Measurements from ENCODE around the gene SLC25A48. TPM values are rescaled to one million over a fixed set of nuclear protein-coding genes. Genes with fewer than 3 reads are reported as not detected.
A peak's percentile ranks its signal among the peaks of the same experiment; 100 is the strongest.

Gene SLC25A48
- total and polyA plus RNA-seq, 2 of the 4 experiments (the other 2 are of a cell fraction), result not detected

DNA sequence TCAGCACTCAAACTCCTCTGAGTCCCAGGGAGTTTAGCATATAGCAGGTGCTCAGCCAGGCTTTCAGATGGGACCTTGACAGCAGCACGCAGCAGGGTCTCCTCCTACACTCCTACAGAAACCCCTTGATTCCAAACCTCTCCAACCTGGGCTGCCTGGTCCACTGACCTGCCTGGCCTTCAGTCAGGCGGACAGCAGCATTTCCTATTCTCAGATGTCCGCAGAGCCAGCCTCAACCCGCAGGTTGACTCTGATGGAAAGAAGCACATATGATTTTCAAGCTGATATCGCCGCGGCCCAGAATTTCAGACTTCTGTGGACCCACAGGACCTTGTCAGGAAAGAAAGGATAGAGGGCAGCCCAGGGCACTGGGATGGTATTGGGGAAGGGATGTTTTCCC lies 5.3 kb upstream of the SLC25A48 start:
- H2BK20ac ChIP-seq (ENCODE audit: low read depth, low read length), result no peak overlapping the region
- H2BK5ac ChIP-seq (ENCODE audit: low read depth, low read length, poor library complexity, severe bottlenecking), result no peak overlapping the region
- H2BK120ac ChIP-seq (ENCODE audit: low read depth, low read length), result no peak overlapping the region
- H3K27ac ChIP-seq (ENCODE audit: insufficient read depth, low read length), result no peak overlapping the region
- H4K20me1 ChIP-seq (ENCODE audit: insufficient read depth, low read length), result no peaks in the 10 kb centered on the region
- H3K23ac ChIP-seq (ENCODE audit: low read depth, low read length), result no peak overlapping the region
- no CpG with 5 or more reads among the region's 7 CpGs for WGBS, 2 experiments (ENCODE audit: extremely low coverage in 2 of 2, insufficient read length in 1 of 2)
- H4K5ac ChIP-seq (ENCODE audit: low read depth, low read length), result no peak overlapping the region
- intact Hi-C loops (cut with micrococcal nuclease) (no loop called here), dilution Hi-C loops (cut with HindIII; ENCODE audit: low sequenced_read_pairs, unreplicated experiment) (no loop called here), in situ Hi-C loops (cut with MboI; ENCODE audit: low sequenced_read_pairs) (no loop called here)
- H2AK9ac ChIP-seq (replicated peaks; ENCODE audit: low read depth, low read length, poor library complexity), result no peak overlapping the region
- ChIA-PET CTCF (interaction anchor here (0.6 kb wide), 1 partner anchor 345 kb away, joined by 3 read pairs; no protein-coding TSS in a partner anchor), POLR2A (ENCODE audit: unreplicated experiment) (no interaction called here)
- H3K79me1 ChIP-seq (ENCODE audit: low read depth in 1 of 2, low read length in 2 of 2), result no peaks in the 10 kb centered on the region
- no peak for ATAC-seq (ENCODE audit: low read depth)
- no peak for TF ChIP-seq RFX5 (IDR thresholded peaks at IDR 0.05; ENCODE audit: low read depth, low read length)
- TF ChIP-seq CHD1 (IDR thresholded peaks at IDR 0.05; ENCODE audit: low read depth, low read length), result no peak
- TF ChIP-seq MXI1 (IDR thresholded peaks at IDR 0.05; ENCODE audit: borderline replicate concordance, low read depth, low read length), result no peak
- TF ChIP-seq, protein P1, sequence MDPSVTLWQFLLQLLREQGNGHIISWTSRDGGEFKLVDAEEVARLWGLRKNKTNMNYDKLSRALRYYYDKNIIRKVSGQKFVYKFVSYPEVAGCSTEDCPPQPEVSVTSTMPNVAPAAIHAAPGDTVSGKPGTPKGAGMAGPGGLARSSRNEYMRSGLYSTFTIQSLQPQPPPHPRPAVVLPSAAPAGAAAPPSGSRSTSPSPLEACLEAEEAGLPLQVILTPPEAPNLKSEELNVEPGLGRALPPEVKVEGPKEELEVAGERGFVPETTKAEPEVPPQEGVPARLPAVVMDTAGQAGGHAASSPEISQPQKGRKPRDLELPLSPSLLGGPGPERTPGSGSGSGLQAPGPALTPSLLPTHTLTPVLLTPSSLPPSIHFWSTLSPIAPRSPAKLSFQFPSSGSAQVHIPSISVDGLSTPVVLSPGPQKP (IDR thresholded peaks at IDR 0.05; ENCODE audit: borderline replicate concordance, low read depth, low read length), result no peak
- no peaks in the 10 kb centered on the region for H3K9me3 ChIP-seq (ENCODE audit: control insufficient read depth, insufficient read depth, low read length)
- H2AFZ ChIP-seq (replicated peaks; ENCODE audit: low read length, poor library complexity), result peak overlapping the region; percentile 33
- no TSS peak for BruUV-seq (replicated peaks)
- no peak overlapping the region for H3K18ac ChIP-seq (ENCODE audit: low read depth, low read length)
- H3K56ac ChIP-seq (ENCODE audit: extremely low read depth, insufficient read depth, low read length), result no peak overlapping the region
- peaks cover 1% of the 10 kb centered on the region; the same call in 1 of the 2 replicates for H3K9me1 ChIP-seq (ENCODE audit: insufficient read depth, low read length)
- no peak overlapping the region for H3K4me3 ChIP-seq (ENCODE audit: insufficient read depth, low read depth, low read length)
- no peak for DNase-seq
- H2BK15ac ChIP-seq (ENCODE audit: low read depth, low read length), result no peak overlapping the region
- H3K36me3 ChIP-seq (ENCODE audit: control insufficient read depth, insufficient read depth, low read length), result no peaks in the 10 kb centered on the region
- peaks cover 30% of the 10 kb centered on the region; the same call in 1 of the 2 replicates for H3K27me3 ChIP-seq (ENCODE audit: control insufficient read depth, insufficient read depth, low read length)
- H3K4me2 ChIP-seq (ENCODE audit: low read depth, low read length), result no peak overlapping the region
- H3K14ac ChIP-seq (replicated peaks; ENCODE audit: low read depth, low read length), result no peak overlapping the region
- H4K8ac ChIP-seq (ENCODE audit: low read depth in 2 of 2, low read length in 2 of 2), result no peak overlapping the region
- H2AK5ac ChIP-seq (ENCODE audit: low read depth, low read length), result no peak overlapping the region
- H3K4me1 ChIP-seq (ENCODE audit: control insufficient read depth, insufficient read depth, low read length), result no peaks in the 10 kb centered on the region
- no peak overlapping the region for H4K91ac ChIP-seq (ENCODE audit: insufficient read depth, low read depth, low read length)
- no peak overlapping the region for H3K9ac ChIP-seq (ENCODE audit: low read depth, low read length)
- H3K4ac ChIP-seq (ENCODE audit: low read depth, low read length), result no peak overlapping the region
